ENCODE data around the gene DENND5B.

Gene DENND5B

GRCh38 chr12:31368666-31369361, 222.1 kb downstream of the DENND5B start:
- DNase-seq, result peak; percentile 34

- no peak for DNase-seq
Measured at GRCh38 chr12:31366104-31366621, 224.8 kb downstream of the DENND5B start.

- DNase-seq, result no peak
Measured at GRCh38 chr12:31363831-31364230, 227.1 kb downstream of the DENND5B start.

- no peak for DNase-seq
Measured at GRCh38 chr12:31363416-31363809, 227.5 kb downstream of the DENND5B start.

GRCh38 chr12:31362759-31363415, 228.0 kb downstream of the DENND5B start:
- DNase-seq, result peak; percentile 33

GRCh38 chr12:31362115-31362758, 228.7 kb downstream of the DENND5B start:
- peak; percentile 72 for DNase-seq

- no peak for DNase-seq
Measured at GRCh38 chr12:31361730-31362114, 229.2 kb downstream of the DENND5B start.

GRCh38 chr12:31355747-31356107, 235.2 kb downstream of the DENND5B start:
- no peak for DNase-seq

- DNase-seq, result peak; percentile 18
Measured at GRCh38 chr12:31353750-31354708, 236.9 kb downstream of the DENND5B start.

GRCh38 chr12:31346267-31346666, 244.7 kb downstream of the DENND5B start:
- no peak for DNase-seq

GRCh38 chr12:31343139-31343538, 247.8 kb downstream of the DENND5B start:
- DNase-seq, result no peak

GRCh38 chr12:31342286-31342685, 248.7 kb downstream of the DENND5B start:
- DNase-seq, result no peak

GRCh38 chr12:31339831-31340622, 250.9 kb downstream of the DENND5B start:
- DNase-seq, result no peak

- no peak for DNase-seq
Measured at GRCh38 chr12:31337952-31338351, 253.0 kb downstream of the DENND5B start.
